Measurements from ENCODE around the gene NREP.
A peak's percentile ranks its signal among the peaks of the same experiment; 100 is the strongest.

Gene NREP

DNA sequence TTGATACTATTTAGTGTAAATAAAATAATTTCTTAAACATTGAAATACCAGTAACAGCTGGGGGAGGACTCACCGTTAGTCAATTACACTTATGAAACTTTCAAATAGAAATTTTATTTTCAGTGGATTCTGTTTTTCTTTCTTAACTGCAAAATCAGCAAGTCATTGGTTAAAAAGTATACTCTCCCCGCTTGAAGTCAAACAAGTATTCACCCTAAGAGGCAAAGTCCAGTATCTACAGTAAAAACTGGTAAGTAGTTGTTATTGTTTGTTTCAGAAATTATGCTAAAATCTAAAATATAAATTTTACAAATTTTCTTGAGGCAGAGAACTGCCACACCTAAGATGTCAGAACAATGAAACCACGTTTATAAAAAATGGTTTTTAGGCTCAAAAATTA lies 22.4 kb downstream of the NREP start:
- DNase-seq (ENCODE audit: low read depth): no peak
- TF ChIP-seq, protein P1, sequence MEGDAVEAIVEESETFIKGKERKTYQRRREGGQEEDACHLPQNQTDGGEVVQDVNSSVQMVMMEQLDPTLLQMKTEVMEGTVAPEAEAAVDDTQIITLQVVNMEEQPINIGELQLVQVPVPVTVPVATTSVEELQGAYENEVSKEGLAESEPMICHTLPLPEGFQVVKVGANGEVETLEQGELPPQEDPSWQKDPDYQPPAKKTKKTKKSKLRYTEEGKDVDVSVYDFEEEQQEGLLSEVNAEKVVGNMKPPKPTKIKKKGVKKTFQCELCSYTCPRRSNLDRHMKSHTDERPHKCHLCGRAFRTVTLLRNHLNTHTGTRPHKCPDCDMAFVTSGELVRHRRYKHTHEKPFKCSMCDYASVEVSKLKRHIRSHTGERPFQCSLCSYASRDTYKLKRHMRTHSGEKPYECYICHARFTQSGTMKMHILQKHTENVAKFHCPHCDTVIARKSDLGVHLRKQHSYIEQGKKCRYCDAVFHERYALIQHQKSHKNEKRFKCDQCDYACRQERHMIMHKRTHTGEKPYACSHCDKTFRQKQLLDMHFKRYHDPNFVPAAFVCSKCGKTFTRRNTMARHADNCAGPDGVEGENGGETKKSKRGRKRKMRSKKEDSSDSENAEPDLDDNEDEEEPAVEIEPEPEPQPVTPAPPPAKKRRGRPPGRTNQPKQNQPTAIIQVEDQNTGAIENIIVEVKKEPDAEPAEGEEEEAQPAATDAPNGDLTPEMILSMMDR (IDR thresholded peaks at IDR 0.05; ENCODE audit: low read length, missing control alignments): no peak
- H3K4me3 ChIP-seq (replicated peaks; ENCODE audit: low read depth, low read length): no peak overlapping the region

DNA sequence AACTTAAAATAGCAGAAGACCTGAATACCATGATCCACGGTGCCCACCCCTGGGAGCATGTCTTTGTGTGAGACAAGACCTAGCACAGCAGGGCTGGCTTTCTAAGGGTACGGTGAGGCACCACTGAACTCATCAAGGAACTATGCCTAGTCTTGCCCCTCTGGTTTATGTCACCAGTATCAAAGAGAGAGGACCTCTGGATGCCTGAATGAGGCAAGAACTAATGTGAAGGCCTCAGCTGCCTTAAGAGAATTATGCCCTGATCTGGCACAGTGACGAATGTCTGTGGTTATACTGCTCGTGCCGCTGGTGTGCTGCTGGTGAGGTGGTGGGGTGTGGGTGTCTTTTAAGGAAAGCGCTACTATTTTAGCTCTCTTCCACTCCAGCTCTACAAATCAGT lies 23.0 kb downstream of the NREP start:
- DNase-seq (ENCODE audit: low read depth): peak; percentile 33
- TF ChIP-seq, protein P1 (IDR thresholded peaks at IDR 0.05; ENCODE audit: low read length, missing control alignments): no peak
- H3K4me3 ChIP-seq (replicated peaks; ENCODE audit: low read depth, low read length): no peak overlapping the region

DNA sequence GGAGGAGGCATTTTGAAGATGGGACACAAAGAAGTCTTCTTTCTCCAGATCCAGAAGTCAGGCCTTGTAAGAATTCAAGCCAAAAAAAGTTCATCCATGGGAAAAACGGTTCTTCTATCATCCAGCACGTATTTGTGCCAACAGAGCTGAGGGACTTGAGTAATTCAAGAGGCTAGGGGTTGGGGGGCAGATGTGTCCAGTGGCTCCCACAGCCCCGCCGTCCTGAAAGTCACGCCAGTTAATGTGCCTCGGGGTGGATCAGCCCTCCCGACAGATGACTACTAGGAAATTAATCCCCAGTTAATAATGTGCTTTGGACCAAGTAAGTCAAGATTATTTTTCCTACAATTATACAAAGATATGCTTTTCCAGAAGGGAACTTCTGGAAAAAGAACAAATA lies 23.4 kb downstream of the NREP start:
- no peak overlapping the region for H3K4me3 ChIP-seq (replicated peaks; ENCODE audit: low read depth, low read length)
- no peak for DNase-seq (ENCODE audit: low read depth)
- TF ChIP-seq, protein P1 (IDR thresholded peaks at IDR 0.05; ENCODE audit: low read length, missing control alignments): no peak

DNA sequence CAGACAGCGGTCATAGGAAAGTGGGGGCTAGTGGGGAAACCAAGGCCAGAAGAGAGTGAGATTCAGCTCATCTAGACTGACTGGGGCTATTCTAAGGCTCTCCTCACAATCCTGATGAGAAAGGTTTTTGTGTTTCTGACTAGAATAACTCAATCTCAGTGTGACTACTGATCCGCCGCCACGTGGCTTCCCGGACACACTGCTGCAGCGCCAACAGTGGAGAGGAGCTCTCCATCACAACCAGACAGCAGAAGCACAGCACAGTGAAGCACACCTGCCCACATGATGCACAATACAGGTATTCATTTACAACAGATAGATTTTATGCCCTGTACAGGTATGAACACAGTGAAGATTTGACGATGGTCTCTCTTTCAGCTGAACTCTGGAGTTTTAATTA lies 25.4 kb downstream of the NREP start:
- no peak overlapping the region for H3K4me3 ChIP-seq (replicated peaks; ENCODE audit: low read depth, low read length)
- TF ChIP-seq, protein P1 (IDR thresholded peaks at IDR 0.05; ENCODE audit: low read length, missing control alignments): no peak
- no peak for DNase-seq (ENCODE audit: low read depth)

DNA sequence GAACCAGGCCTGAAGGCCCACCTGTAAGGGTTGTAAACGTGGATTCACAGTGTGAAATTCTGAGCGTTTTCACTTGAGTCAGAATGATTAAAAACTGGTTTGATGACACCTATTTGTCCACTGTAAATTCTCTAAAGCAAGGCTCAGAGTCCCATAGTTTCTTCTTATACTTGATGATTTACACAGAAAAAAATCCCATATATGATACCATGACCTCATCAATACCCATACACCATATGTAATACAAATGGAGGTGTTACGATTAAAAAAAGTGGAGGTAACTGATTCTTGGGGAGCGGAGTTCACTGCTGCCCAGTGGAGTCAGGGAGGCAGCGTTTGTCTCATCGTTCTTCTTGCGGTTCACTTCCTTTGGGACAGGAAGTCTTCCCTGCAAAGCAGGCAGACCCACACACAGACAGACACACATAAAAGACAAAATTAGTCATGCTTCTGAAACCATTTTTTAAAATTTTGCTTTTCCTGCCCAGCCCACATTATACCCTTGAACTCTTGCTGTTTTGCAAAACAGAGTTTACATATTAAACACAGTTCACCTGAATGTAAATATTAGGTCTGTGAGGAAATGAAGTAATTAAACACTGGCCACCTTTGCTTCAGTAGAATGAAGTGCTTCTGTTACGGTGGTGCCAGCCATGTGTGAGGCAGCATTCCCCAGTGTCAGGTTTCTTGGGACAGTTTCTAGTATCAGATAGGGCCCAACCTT lies 26.2 kb downstream of the NREP start:
- no peak for DNase-seq (ENCODE audit: low read depth)
- TF ChIP-seq, protein P1 (IDR thresholded peaks at IDR 0.05; ENCODE audit: low read length, missing control alignments): no peak
- no peak overlapping the region for H3K4me3 ChIP-seq (replicated peaks; ENCODE audit: low read depth, low read length)

DNA sequence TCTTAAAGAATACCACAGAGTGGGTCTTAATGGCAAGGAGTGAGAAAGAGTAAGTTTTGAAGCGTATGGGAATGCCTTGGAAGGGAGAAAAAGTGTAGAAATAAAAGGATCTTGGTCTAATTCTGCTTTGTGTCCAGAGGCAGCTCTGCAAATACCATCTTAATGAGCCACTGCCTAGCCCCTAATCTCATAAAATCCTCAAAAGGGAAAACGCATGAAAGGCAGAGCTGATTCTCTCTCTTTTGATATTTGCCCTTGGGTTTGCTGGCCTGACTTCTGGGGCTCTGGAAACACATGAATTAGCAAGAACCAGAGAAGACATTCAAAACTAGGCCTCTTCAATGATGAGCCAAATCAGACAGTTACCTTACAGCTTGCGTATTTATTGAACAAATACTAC lies 28.1 kb downstream of the NREP start:
- H3K4me3 ChIP-seq (replicated peaks; ENCODE audit: low read depth, low read length): no peak overlapping the region
- DNase-seq (ENCODE audit: low read depth): no peak
- TF ChIP-seq, protein P1 (IDR thresholded peaks at IDR 0.05; ENCODE audit: low read length, missing control alignments): no peak

DNA sequence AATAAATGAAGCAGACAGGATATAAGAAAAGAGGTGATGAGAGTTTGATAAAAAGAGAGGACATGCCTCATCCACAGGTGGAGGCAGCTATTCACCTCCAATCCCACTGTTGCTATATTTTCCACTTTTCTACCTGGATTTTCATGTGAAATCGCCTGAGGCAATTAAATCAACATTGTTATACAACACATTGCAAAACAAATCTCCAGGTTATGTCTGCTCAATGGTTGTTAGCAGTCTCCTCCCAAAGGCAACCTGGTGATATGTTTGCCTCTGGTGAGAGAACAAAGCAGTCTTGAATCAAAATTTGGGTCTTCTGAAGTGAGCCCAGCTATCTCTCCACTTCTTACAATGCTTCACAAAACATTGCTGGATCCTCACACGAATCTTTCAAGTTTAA lies 30.0 kb downstream of the NREP start:
- no peak for DNase-seq (ENCODE audit: low read depth)
- H3K4me3 ChIP-seq (replicated peaks; ENCODE audit: low read depth, low read length): no peak overlapping the region
- TF ChIP-seq, protein P1 (IDR thresholded peaks at IDR 0.05; ENCODE audit: low read length, missing control alignments): no peak
